GM23338 (cell line): ENCODE measurements around the gene TRABD2A. TPM values are rescaled to one million over a fixed set of nuclear protein-coding genes. Genes with fewer than 3 reads are reported as not detected.
A peak's percentile ranks its signal among the peaks of the same experiment; 100 is the strongest.

Experiments used
- ATAC-seq: fragments of 200-7000 bp; cut with Tn5 transposase; 3 replicates; pipeline ENCODE4 v1.9.1; 2020
- DNase-seq: peaks from one replicate; pipeline ENCODE4 v3.0.0-alpha.2; 2015; ENCODE audit warnings: low spot score
- H2AFZ ChIP-seq: fragments of 200-600 bp; sonication (generic); 2 replicates; pipeline ENCODE4 v1.8.0; 2016; ENCODE audit warnings: antibody characterized with exemption, mild to moderate bottlenecking, moderate library complexity
- H3F3A ChIP-seq: fragments of 200-600 bp; sonication (generic); replicated peaks from 2 replicates; pipeline ENCODE4 v1.8.0; 2017; ENCODE audit warnings: antibody characterized with exemption, mixed run types, low read depth
- H3K27ac ChIP-seq: fragments of 200-600 bp; sonication (generic); 2 replicates; pipeline ENCODE4 v1.6.1; 2016; ENCODE audit warnings: low read depth
- H3K27me3 ChIP-seq: fragments of 200-600 bp; sonication (generic); 2 replicates; pipeline ENCODE4 v1.8.0; 2016; ENCODE audit warnings: mild to moderate bottlenecking, mixed run types, moderate library complexity; ENCODE audit not compliant: insufficient read depth
- H3K36me3 ChIP-seq: fragments of 200-600 bp; sonication (generic); 2 replicates; pipeline ENCODE4 v1.8.0; 2016; ENCODE audit warnings: mild to moderate bottlenecking; ENCODE audit not compliant: insufficient read depth
- H3K4me1 ChIP-seq: fragments of 200-600 bp; sonication (generic); 2 replicates; pipeline ENCODE4 v1.8.0; 2016; ENCODE audit warnings: mild to moderate bottlenecking, moderate library complexity; ENCODE audit not compliant: insufficient read depth
- H3K4me2 ChIP-seq: fragments of 200-600 bp; sonication (generic); 2 replicates; pipeline ENCODE4 v1.7.1; 2017; ENCODE audit warnings: mixed run types
- H3K4me3 ChIP-seq: fragments of 200-600 bp; sonication (generic); 2 replicates; pipeline ENCODE4 v1.6.1; 2016; ENCODE audit warnings: mixed run types
- H3K79me2 ChIP-seq: fragments of 200-600 bp; sonication (generic); replicated peaks from 2 replicates; pipeline ENCODE4 v1.8.0; 2017; ENCODE audit warnings: mild to moderate bottlenecking; ENCODE audit not compliant: insufficient read depth
- H3K9me2 ChIP-seq: fragments of 200-600 bp; sonication (generic); 2 replicates; pipeline ENCODE4 v1.8.0; 2017; ENCODE audit not compliant: insufficient read depth
- H4K20me1 ChIP-seq: fragments of 200-600 bp; sonication (generic); replicated peaks from 2 replicates; pipeline ENCODE4 v1.8.0; 2017; ENCODE audit warnings: mild to moderate bottlenecking; ENCODE audit not compliant: insufficient read depth
- H3K27ac Mint-ChIP-seq: 2 replicates; pipeline ENCODE4 v1.8.0; 2020; ENCODE audit warnings: inconsistent platforms, mild to moderate bottlenecking, moderate library complexity, mixed read lengths
- H3K27me3 Mint-ChIP-seq: 3 replicates; pipeline ENCODE4 v1.8.0; 2022; ENCODE audit warnings: low read depth, mild to moderate bottlenecking, moderate library complexity, mixed read lengths, inconsistent platforms; ENCODE audit not compliant: insufficient read depth, poor library complexity
- H3K36me3 Mint-ChIP-seq: 3 replicates; pipeline ENCODE4 v1.8.0; 2021; ENCODE audit warnings: low read depth, mild to moderate bottlenecking, inconsistent platforms, moderate library complexity, mixed read lengths
- H3K4me1 Mint-ChIP-seq: 3 replicates; pipeline ENCODE4 v1.8.0; 2020; ENCODE audit warnings: mild to moderate bottlenecking, inconsistent platforms, mixed read lengths
- H3K4me3 Mint-ChIP-seq: 3 replicates; pipeline ENCODE4 v1.8.0; 2021; ENCODE audit warnings: moderate library complexity, mild to moderate bottlenecking, inconsistent platforms, mixed read lengths
- H3K9me3 Mint-ChIP-seq: 3 replicates; pipeline ENCODE4 v1.8.0; 2020; ENCODE audit warnings: moderate library complexity, mild to moderate bottlenecking, inconsistent platforms, mixed read lengths
- CREB1 ChIP-seq: fragments of 250-450 bp; sonication (Bioruptor Pico); IDR thresholded peaks from 2 replicates; pipeline ENCODE4 v1.5.0; 2020; ENCODE audit warnings: low read depth, mild to moderate bottlenecking, moderate library complexity
- EZH2 ChIP-seq: fragments of 200-600 bp; sonication (generic); IDR thresholded peaks from one replicate; pipeline ENCODE4 v1.8.0; 2017; ENCODE audit warnings: antibody characterized with exemption, mild to moderate bottlenecking, low read depth; ENCODE audit not compliant: unreplicated experiment
- EZH2phosphoT487 ChIP-seq: fragments of 200-600 bp; sonication (generic); IDR thresholded peaks from one replicate; pipeline ENCODE4 v1.8.1; 2018; ENCODE audit warnings: antibody characterized with exemption; ENCODE audit not compliant: unreplicated experiment
- JUNB ChIP-seq: IDR thresholded peaks from one replicate; pipeline ENCODE4 v1.6.1; 2016; ENCODE audit warnings: antibody characterized with exemption; ENCODE audit not compliant: unreplicated experiment
- NANOG ChIP-seq: IDR thresholded peaks from 2 replicates; pipeline ENCODE4 v1.6.1; 2016; ENCODE audit warnings: antibody characterized with exemption, borderline replicate concordance
- POLR2AphosphoS5 ChIP-seq: IDR thresholded peaks from 2 replicates; pipeline ENCODE4 v1.6.1; 2016; ENCODE audit warnings: antibody characterized with exemption, low read depth
- ZNF331 ChIP-seq: fragments of 250-450 bp; sonication (Bioruptor Pico); IDR thresholded peaks from 2 replicates; pipeline ENCODE4 v1.5.0; 2020; ENCODE audit warnings: low read depth, mild to moderate bottlenecking, moderate library complexity
- polyA plus RNA-seq: library from polyadenylated mRNA; unstranded; fragments of >200 nt; fragmentation: Nextera tagmentation; extraction: Ambion mirVana; gene quantifications from 2 replicates; pipeline ENCODE4 v1.2.1, GENCODE V29; 2016
- total RNA-seq: library from RNA; depleted of rRNA; stranded (reverse); fragments of >200 nt; shearing (Covaris generic); gene quantifications from 2 replicates; pipeline ENCODE4 v1.2.3, GENCODE V29; 2014
- TF ChIP-seq, protein P1 (sequence below), 2 experiments: fragments of 200-600 bp in 1 of 2; sonication (generic) in 1 of 2; conservative IDR thresholded peaks; 2 replicates each; pipeline versions ENCODE4 v1.5.1 to v1.6.1; 2016 to 2017; ENCODE audit warnings: antibody characterized with exemption in 2 of 2, low read depth in 2 of 2, mild to moderate bottlenecking in 2 of 2, moderate library complexity in 1 of 2
- TF ChIP-seq, protein P2 (sequence below): fragments of 250-450 bp; sonication (Bioruptor Pico); IDR thresholded peaks from 2 replicates; pipeline ENCODE4 v1.5.0; 2020; ENCODE audit warnings: mild to moderate bottlenecking, moderate library complexity

The TRABD2A gene
- total and polyA plus RNA-seq, 2 experiments from 2014 or later: 5.5 to 12.1 TPM

DNA sequence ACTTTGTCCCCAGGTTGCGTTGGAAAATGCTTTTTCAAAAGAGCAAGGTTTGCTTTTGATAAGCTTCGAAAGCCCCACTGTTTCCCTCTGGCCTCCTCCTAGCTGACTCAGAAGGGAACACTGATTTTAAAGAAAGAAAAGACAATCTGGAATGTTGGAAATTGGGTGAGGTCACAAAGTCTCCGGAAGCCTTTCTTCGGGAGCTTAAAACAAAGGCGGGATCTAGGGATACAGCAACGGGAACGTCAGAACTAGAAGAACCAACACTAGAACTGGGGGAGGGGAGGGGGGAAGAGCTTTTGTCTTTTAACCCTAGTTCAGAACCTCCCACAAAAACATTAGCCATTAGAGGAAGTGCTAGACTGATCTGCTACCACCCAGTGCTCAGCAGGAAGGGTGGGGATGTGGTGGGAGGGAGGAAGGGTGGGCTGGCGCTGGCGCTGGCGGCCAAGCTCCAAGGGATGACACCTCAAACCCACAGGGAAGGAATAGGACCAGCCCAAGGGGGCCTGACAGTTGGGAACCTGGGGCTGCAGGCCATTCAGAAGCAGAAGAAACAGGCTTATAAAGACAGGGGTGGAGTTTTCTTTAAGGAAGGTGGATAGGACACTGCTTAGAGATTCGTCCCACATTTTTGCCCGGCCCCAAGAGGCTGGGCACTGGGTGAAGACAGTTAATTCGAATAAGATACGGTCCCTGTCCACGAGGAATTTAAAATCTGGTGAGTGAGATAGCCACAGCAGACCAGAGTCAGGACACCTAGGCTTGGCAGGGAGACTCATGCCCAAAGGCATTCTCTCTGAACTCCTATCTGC, 26.2 kb upstream of the TRABD2A start:
- H3K27ac ChIP-seq: peak overlapping the region; percentile 52; the same call in 1 of the 2 replicates
- DNase-seq: peak; percentile 84
- Mint-ChIP-seq H3K4me1 (peaks cover 21% of the 10 kb centered on the region; the same call in 2 of the 3 replicates), H3K27me3 (peaks cover 27% of the 10 kb centered on the region), H3K9me3 (peaks cover 8% of the 10 kb centered on the region; the same call in 2 of the 3 replicates), H3K36me3 (peaks cover 35% of the 10 kb centered on the region), H3K4me3 (peak overlapping the region; percentile 89), H3K27ac (peak overlapping the region; percentile 24; the same call in 1 of the 2 replicates)
- H3F3A ChIP-seq: peaks cover 3% of the 10 kb centered on the region; the same call in 1 of the 2 replicates
- peaks cover 11% of the 10 kb centered on the region for H3K9me2 ChIP-seq
- peaks cover 10% of the 10 kb centered on the region for H3K4me1 ChIP-seq
- H2AFZ ChIP-seq: no peak overlapping the region
- peak overlapping the region; percentile 95 for H3K4me3 ChIP-seq
- TF ChIP-seq JUNB (no peak), CREB1 (CRISPR knock-in tag) (peak; percentile 59), POLR2AphosphoS5 (peak; percentile 65), EZH2 (no peak), ZNF331 (CRISPR knock-in tag) (no peak)
- H3K36me3 ChIP-seq: no peaks in the 10 kb centered on the region
- H3K27me3 ChIP-seq: peaks cover 23% of the 10 kb centered on the region
- no peaks in the 10 kb centered on the region for H4K20me1 ChIP-seq
- peak overlapping the region; percentile 92 for H3K4me2 ChIP-seq
- H3K79me2 ChIP-seq: peaks cover 7% of the 10 kb centered on the region
- peak; percentile 16 for ATAC-seq

DNA sequence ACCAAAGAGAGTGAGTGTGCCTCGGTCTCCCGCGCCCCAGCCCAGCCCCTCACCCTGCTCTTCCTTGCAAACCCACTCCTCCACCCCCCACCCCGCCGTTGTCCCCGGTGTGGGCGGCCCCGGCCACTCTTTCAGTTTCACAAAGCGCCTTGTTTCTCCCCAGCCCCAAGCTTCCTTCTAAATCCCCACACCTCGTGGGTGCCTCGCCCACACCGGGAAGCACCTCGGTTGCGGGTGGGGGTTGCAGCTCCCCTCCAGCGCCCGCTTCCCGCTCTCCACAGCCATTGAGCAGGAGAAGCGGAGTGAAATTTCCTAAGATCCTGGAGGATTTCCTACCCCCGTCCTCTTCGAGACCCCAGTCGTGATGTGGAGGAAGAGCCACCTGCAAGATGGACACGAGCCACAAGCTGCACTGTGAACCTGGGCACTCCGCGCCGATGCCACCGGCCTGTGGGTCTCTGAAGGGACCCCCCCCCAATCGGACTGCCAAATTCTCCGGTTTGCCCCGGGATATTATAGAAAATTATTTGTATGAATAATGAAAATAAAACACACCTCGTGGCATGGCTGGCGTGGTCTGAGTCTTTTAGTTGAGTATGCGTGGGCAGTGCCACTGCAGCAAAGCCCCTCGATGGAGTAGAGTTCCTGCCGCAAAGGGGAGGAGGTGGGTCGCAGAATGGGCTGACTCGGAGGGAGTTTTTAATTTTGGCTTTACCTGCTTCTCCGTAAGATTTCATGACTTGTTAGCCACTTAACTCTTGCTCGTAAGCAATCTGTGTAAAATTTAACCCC, 25.4 kb upstream of the TRABD2A start:
- peak overlapping the region; percentile 95 for H3K4me3 ChIP-seq
- H3K9me3 Mint-ChIP-seq: peaks cover 8% of the 10 kb centered on the region; the same call in 2 of the 3 replicates
- no peaks in the 10 kb centered on the region for H4K20me1 ChIP-seq
- H3K36me3 Mint-ChIP-seq: peaks cover 35% of the 10 kb centered on the region
- peaks cover 23% of the 10 kb centered on the region for H3K27me3 ChIP-seq
- H3K27me3 Mint-ChIP-seq: peaks cover 27% of the 10 kb centered on the region
- peaks cover 7% of the 10 kb centered on the region for H3K79me2 ChIP-seq
- peaks cover 16% of the 10 kb centered on the region for H3K9me2 ChIP-seq
- H2AFZ ChIP-seq: peak overlapping the region; percentile 28; the same call in 1 of the 2 replicates
- H3K4me2 ChIP-seq: peak overlapping the region; percentile 92
- peaks cover 10% of the 10 kb centered on the region for H3K4me1 ChIP-seq
- H3K27ac Mint-ChIP-seq: 0 out of 2 replicates have a peak overlapping the region, but pooled peaks have one; percentile 24
- H3K4me3 Mint-ChIP-seq: peak overlapping the region; percentile 89
- H3K4me1 Mint-ChIP-seq: peaks cover 21% of the 10 kb centered on the region; the same call in 2 of the 3 replicates
- H3F3A ChIP-seq: peaks cover 3% of the 10 kb centered on the region; the same call in 1 of the 2 replicates
- ATAC-seq (peak; percentile 15), DNase-seq (no peak)
- H3K36me3 ChIP-seq: no peaks in the 10 kb centered on the region
- peak overlapping the region; percentile 21; the same call in 1 of the 2 replicates for H3K27ac ChIP-seq
- TF ChIP-seq, protein P1, sequence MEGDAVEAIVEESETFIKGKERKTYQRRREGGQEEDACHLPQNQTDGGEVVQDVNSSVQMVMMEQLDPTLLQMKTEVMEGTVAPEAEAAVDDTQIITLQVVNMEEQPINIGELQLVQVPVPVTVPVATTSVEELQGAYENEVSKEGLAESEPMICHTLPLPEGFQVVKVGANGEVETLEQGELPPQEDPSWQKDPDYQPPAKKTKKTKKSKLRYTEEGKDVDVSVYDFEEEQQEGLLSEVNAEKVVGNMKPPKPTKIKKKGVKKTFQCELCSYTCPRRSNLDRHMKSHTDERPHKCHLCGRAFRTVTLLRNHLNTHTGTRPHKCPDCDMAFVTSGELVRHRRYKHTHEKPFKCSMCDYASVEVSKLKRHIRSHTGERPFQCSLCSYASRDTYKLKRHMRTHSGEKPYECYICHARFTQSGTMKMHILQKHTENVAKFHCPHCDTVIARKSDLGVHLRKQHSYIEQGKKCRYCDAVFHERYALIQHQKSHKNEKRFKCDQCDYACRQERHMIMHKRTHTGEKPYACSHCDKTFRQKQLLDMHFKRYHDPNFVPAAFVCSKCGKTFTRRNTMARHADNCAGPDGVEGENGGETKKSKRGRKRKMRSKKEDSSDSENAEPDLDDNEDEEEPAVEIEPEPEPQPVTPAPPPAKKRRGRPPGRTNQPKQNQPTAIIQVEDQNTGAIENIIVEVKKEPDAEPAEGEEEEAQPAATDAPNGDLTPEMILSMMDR (conservative IDR thresholded peaks at IDR 0.05; ENCODE audit: low read depth in 2 of 2): no peak
- TF ChIP-seq ZNF331 (CRISPR knock-in tag): no peak
- TF ChIP-seq EZH2phosphoT487: no peak
- TF ChIP-seq EZH2: no peak
- TF ChIP-seq NANOG: no peak
- TF ChIP-seq, protein P2, sequence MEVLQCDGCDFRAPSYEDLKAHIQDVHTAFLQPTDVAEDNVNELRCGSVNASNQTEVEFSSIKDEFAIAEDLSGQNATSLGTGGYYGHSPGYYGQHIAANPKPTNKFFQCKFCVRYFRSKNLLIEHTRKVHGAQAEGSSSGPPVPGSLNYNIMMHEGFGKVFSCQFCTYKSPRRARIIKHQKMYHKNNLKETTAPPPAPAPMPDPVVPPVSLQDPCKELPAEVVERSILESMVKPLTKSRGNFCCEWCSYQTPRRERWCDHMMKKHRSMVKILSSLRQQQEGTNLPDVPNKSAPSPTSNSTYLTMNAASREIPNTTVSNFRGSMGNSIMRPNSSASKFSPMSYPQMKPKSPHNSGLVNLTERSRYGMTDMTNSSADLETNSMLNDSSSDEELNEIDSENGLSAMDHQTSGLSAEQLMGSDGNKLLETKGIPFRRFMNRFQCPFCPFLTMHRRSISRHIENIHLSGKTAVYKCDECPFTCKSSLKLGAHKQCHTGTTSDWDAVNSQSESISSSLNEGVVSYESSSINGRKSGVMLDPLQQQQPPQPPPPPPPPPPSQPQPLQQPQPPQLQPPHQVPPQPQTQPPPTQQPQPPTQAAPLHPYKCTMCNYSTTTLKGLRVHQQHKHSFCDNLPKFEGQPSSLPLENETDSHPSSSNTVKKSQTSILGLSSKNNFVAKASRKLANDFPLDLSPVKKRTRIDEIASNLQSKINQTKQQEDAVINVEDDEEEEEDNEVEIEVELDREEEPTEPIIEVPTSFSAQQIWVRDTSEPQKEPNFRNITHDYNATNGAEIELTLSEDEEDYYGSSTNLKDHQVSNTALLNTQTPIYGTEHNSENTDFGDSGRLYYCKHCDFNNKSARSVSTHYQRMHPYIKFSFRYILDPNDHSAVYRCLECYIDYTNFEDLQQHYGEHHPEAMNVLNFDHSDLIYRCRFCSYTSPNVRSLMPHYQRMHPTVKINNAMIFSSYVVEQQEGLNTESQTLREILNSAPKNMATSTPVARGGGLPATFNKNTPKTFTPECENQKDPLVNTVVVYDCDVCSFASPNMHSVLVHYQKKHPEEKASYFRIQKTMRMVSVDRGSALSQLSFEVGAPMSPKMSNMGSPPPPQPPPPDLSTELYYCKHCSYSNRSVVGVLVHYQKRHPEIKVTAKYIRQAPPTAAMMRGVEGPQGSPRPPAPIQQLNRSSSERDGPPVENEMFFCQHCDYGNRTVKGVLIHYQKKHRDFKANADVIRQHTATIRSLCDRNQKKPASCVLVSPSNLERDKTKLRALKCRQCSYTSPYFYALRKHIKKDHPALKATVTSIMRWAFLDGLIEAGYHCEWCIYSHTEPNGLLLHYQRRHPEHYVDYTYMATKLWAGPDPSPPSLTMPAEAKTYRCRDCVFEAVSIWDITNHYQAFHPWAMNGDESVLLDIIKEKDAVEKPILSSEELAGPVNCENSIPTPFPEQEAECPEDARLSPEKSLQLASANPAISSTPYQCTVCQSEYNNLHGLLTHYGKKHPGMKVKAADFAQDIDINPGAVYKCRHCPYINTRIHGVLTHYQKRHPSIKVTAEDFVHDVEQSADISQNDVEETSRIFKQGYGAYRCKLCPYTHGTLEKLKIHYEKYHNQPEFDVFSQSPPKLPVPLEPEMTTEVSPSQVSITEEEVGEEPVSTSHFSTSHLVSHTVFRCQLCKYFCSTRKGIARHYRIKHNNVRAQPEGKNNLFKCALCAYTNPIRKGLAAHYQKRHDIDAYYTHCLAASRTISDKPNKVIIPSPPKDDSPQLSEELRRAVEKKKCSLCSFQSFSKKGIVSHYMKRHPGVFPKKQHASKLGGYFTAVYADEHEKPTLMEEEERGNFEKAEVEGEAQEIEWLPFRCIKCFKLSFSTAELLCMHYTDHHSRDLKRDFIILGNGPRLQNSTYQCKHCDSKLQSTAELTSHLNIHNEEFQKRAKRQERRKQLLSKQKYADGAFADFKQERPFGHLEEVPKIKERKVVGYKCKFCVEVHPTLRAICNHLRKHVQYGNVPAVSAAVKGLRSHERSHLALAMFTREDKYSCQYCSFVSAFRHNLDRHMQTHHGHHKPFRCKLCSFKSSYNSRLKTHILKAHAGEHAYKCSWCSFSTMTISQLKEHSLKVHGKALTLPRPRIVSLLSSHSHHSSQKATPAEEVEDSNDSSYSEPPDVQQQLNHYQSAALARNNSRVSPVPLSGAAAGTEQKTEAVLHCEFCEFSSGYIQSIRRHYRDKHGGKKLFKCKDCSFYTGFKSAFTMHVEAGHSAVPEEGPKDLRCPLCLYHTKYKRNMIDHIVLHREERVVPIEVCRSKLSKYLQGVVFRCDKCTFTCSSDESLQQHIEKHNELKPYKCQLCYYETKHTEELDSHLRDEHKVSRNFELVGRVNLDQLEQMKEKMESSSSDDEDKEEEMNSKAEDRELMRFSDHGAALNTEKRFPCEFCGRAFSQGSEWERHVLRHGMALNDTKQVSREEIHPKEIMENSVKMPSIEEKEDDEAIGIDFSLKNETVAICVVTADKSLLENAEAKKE (CRISPR knock-in tag): no peak
- no peak for TF ChIP-seq JUNB
- TF ChIP-seq POLR2AphosphoS5: no peak
